Measurements from ENCODE around the gene OPRD1.
A peak's percentile ranks its signal among the peaks of the same experiment; 100 is the strongest.
"Not testable (repeated sequence)": the region's sequence is repeated elsewhere in the genome, so short reads cannot be mapped to it uniquely, and the experiment has no call there.

Gene OPRD1

GRCh38 chr1:28803051-28803450 lies 8.9 kb upstream of the OPRD1 start:
- no peak for DNase-seq

GRCh38 chr1:28803662-28804061 lies 8.3 kb upstream of the OPRD1 start:
- DNase-seq, result no peak

- DNase-seq, result peak; percentile 19
These were observed 7.9 kb upstream of the OPRD1 start for GRCh38 chr1:28804071-28804470.

GRCh38 chr1:28807046-28807445 lies 4.9 kb upstream of the OPRD1 start:
- peak; percentile 27 for DNase-seq

- no peak for DNase-seq
These were observed 4.0 kb upstream of the OPRD1 start for GRCh38 chr1:28807986-28808385.

- no peak for DNase-seq
These were observed 603 bp upstream of the OPRD1 start for GRCh38 chr1:28811369-28811765.

- DNase-seq, result peak; percentile 90
These were observed 899 bp downstream of the OPRD1 start for GRCh38 chr1:28812669-28813468.

- no peak for DNase-seq
These were observed 2.0 kb downstream of the OPRD1 start for GRCh38 chr1:28813931-28814465.

- no peak for DNase-seq
These were observed 3.7 kb downstream of the OPRD1 start for GRCh38 chr1:28815533-28816185.

- no peak for DNase-seq
These were observed 5.2 kb downstream of the OPRD1 start for GRCh38 chr1:28817133-28817532.

GRCh38 chr1:28819020-28819419 lies 7.0 kb downstream of the OPRD1 start:
- no peak for DNase-seq

- DNase-seq, result no peak
These were observed 10.8 kb downstream of the OPRD1 start for GRCh38 chr1:28822799-28823198.

- DNase-seq, result not testable (repeated sequence)
These were observed 12.1 kb downstream of the OPRD1 start for GRCh38 chr1:28824061-28824460.

- DNase-seq, result not testable (repeated sequence)
These were observed 16.4 kb downstream of the OPRD1 start for GRCh38 chr1:28828227-28828858.

- peak; percentile 95 for DNase-seq
These were observed 18.8 kb downstream of the OPRD1 start for GRCh38 chr1:28830814-28831213.

- peak; percentile 8 for DNase-seq
These were observed 21.0 kb downstream of the OPRD1 start for GRCh38 chr1:28832966-28833365.

- no peak for DNase-seq
These were observed 21.4 kb downstream of the OPRD1 start for GRCh38 chr1:28833381-28833780.

GRCh38 chr1:28835237-28835650 lies 23.3 kb downstream of the OPRD1 start:
- DNase-seq, result peak; percentile 97

- DNase-seq, result no peak
These were observed 24.5 kb downstream of the OPRD1 start for GRCh38 chr1:28836421-28836956.

GRCh38 chr1:28840928-28841544 lies 29.1 kb downstream of the OPRD1 start:
- DNase-seq, result no peak

GRCh38 chr1:28845786-28846543 lies 34.0 kb downstream of the OPRD1 start:
- DNase-seq, result peak; percentile 38

GRCh38 chr1:28847207-28847606 lies 35.2 kb downstream of the OPRD1 start:
- not testable (repeated sequence) for DNase-seq

Measured in NCI-H69 (cell line).